NCI-H82 treated with DMSO at 0.1 percent for 48 hours (cell line): Measurements from ENCODE around the gene AURKA.
"Not testable (repeated sequence)": the region's sequence is repeated elsewhere in the genome, so short reads cannot be mapped to it uniquely, and the experiment has no call there.

Experiments
- DNase-seq: peaks from one replicate; lab custom pipeline; 2025; ENCODE audit not compliant: unreplicated experiment; lab: John Stamatoyannopoulos, UW

Gene AURKA

GRCh38 chr20:56360133-56360907, 31.7 kb downstream of the AURKA start:
- DNase-seq = no peak

GRCh38 chr20:56359212-56360132, 32.5 kb downstream of the AURKA start:
- DNase-seq = no peak

GRCh38 chr20:56358600-56359211, 33.3 kb downstream of the AURKA start, which contains the start of gene FAM210B:
Gene FAM210B, plus strand, starts transcription at chr20:56358974. Its CDS starts 32 bp downstream, at chr20:56359006.
- DNase-seq = peak; percentile 79

- no peak for DNase-seq
Observed at GRCh38 chr20:56358070-56358469, 33.9 kb downstream of the AURKA start.

GRCh38 chr20:56353356-56353755, 38.7 kb downstream of the AURKA start:
- DNase-seq = no peak

- no peak for DNase-seq
Observed at GRCh38 chr20:56352345-56353055, 39.5 kb downstream of the AURKA start.

GRCh38 chr20:56350842-56351241, 41.2 kb downstream of the AURKA start:
- DNase-seq = no peak

- DNase-seq = no peak
Observed at GRCh38 chr20:56348746-56349145, 43.3 kb downstream of the AURKA start.

GRCh38 chr20:56348305-56348693, 43.7 kb downstream of the AURKA start:
- DNase-seq = no peak

- DNase-seq = no peak
Observed at GRCh38 chr20:56347628-56348304, 44.2 kb downstream of the AURKA start.

GRCh38 chr20:56345911-56346310, 46.1 kb downstream of the AURKA start:
- DNase-seq = no peak

GRCh38 chr20:56343861-56344381, 48.1 kb downstream of the AURKA start:
- DNase-seq = no peak

GRCh38 chr20:56342783-56343182, 49.2 kb downstream of the AURKA start:
- no peak for DNase-seq

- not testable (repeated sequence) for DNase-seq
Observed at GRCh38 chr20:56336709-56337108, 55.3 kb downstream of the AURKA start.

GRCh38 chr20:56328861-56329260, 63.2 kb downstream of the AURKA start:
- no peak for DNase-seq

GRCh38 chr20:56324806-56325205, 67.2 kb downstream of the AURKA start:
- no peak for DNase-seq

GRCh38 chr20:56323656-56324055, 68.4 kb downstream of the AURKA start:
- DNase-seq = no peak

- no peak for DNase-seq
Observed at GRCh38 chr20:56323206-56323605, 68.8 kb downstream of the AURKA start.

GRCh38 chr20:56322681-56323080, 69.3 kb downstream of the AURKA start:
- DNase-seq = no peak
